ENCODE results near the gene NINJ1. TPM values are rescaled to one million over a fixed set of nuclear protein-coding genes. Genes with fewer than 3 reads are reported as not detected.

The NINJ1 gene
- polyA plus RNA-seq, 1 of the 3 experiments (the other 2 are of a cell fraction) = 31.7 TPM

GRCh38 chr9:93097511-93098201, 36.4 kb downstream of the NINJ1 start:
- no peak overlapping the region for H2AFZ ChIP-seq (ENCODE audit: low read depth)

GRCh38 chr9:93096811-93097382, 37.2 kb downstream of the NINJ1 start:
- no peak for DNase-seq
- Histone ChIP-seq H3K4me1 (ENCODE audit: control insufficient read depth in 1 of 2, insufficient read depth in 2 of 2, low read depth in 1 of 2, low read length in 1 of 2) (peaks cover 24 to 42% of the 10 kb centered on the region in 2 experiments; a peak in 3 of 4 replicates), H3K36me3 (replicated peaks in 1 of 2; ENCODE audit: control insufficient read depth in 1 of 2, insufficient read depth in 2 of 2, low read length in 1 of 2) (peaks cover 0 to 9% of the 10 kb centered on the region in 2 experiments), H2AFZ (ENCODE audit: low read depth) (no peak overlapping the region), H3F3A (replicated peaks; ENCODE audit: insufficient read depth) (peaks cover 24% of the 10 kb centered on the region), H3K4me3 (ENCODE audit: low read depth in 2 of 2, low read length in 1 of 2) (peak overlapping the region; percentile 96 to 97), H4K20me1 (ENCODE audit: insufficient read depth) (peaks cover 26% of the 10 kb centered on the region), H3K4me2 (peak overlapping the region; percentile 96), H3K9ac (peak overlapping the region; percentile 84), H3K9me3 (no peaks in the 10 kb centered on the region), H3K9me2 (no peaks in the 10 kb centered on the region), H3K27me3 (ENCODE audit: insufficient read depth) (no peaks in the 10 kb centered on the region), H3K79me2 (ENCODE audit: insufficient read depth) (peaks cover 54% of the 10 kb centered on the region), H3K27ac (ENCODE audit: low read depth in 2 of 2, low read length in 1 of 2) (peak overlapping the region; percentile 82 to 89; a peak in 2 of 4 replicates)
- no peak for TF ChIP-seq TEAD4 (IDR thresholded peaks at IDR 0.05; ENCODE audit: borderline replicate concordance, insufficient read depth)
- TF ChIP-seq SIN3A (IDR thresholded peaks at IDR 0.05; ENCODE audit: borderline replicate concordance, low read depth, low read length) = no peak
- TF ChIP-seq NFIC (IDR thresholded peaks at IDR 0.05; ENCODE audit: borderline replicate concordance) = no peak
- TF ChIP-seq EZH2phosphoT487 (IDR thresholded peaks at IDR 0.05; ENCODE audit: borderline replicate concordance, low read depth) = no peak
- no peak for TF ChIP-seq ELF1 (IDR thresholded peaks at IDR 0.05)
- TF ChIP-seq SMC3 (IDR thresholded peaks at IDR 0.05; ENCODE audit: low read depth, low read length) = no peak
- TF ChIP-seq USF1 (IDR thresholded peaks at IDR 0.05; ENCODE audit: borderline replicate concordance, low read depth) = no peak
- TF ChIP-seq ZBTB33 (IDR thresholded peaks at IDR 0.05; ENCODE audit: borderline replicate concordance, low read depth) = no peak
- no peak for TF ChIP-seq CHD2 (IDR thresholded peaks at IDR 0.05; ENCODE audit: low read length, partially characterized antibody)
- no peak for TF ChIP-seq NRF1 (IDR thresholded peaks at IDR 0.05; ENCODE audit: low read depth, low read length)
- TF ChIP-seq FOXM1 (IDR thresholded peaks at IDR 0.05; ENCODE audit: low read depth) = no peak
- no peak for TF ChIP-seq USF2 (IDR thresholded peaks at IDR 0.05; ENCODE audit: borderline replicate concordance, low read depth, low read length)
- no peak for TF ChIP-seq JUND (IDR thresholded peaks at IDR 0.05)
- TF ChIP-seq EP300 (IDR thresholded peaks at IDR 0.05; ENCODE audit: borderline replicate concordance in 1 of 2, low read depth in 1 of 2, low read length in 1 of 2) = no peak
- TF ChIP-seq GATA2 (CRISPR knock-in tag; IDR thresholded peaks at IDR 0.05) = no peak
- TF ChIP-seq CTCF (IDR thresholded peaks at IDR 0.05) = no peak
- TF ChIP-seq POLR2AphosphoS5 (IDR thresholded peaks at IDR 0.05; ENCODE audit: low read depth, low read length) = no peak
- 71% methylated on average over 3 of the region's 16 CpGs for WGBS (ENCODE audit: low lambda C conversion rate)
- ChIA-PET CTCF (interaction anchor here (1.5 to 4.1 kb wide), 3 partner anchors 10 to 93 kb away, joined by 4 to 28 read pairs (median 7); no protein-coding TSS in a partner anchor), POLR2A (no interaction called here)

More at GRCh38 chr9:93097511-93098201, 36.4 kb downstream of the NINJ1 start:
- TF ChIP-seq TEAD4 (IDR thresholded peaks at IDR 0.05; ENCODE audit: borderline replicate concordance, insufficient read depth) = no peak
- no peak for TF ChIP-seq USF1 (IDR thresholded peaks at IDR 0.05; ENCODE audit: borderline replicate concordance, low read depth)
- no peaks in the 10 kb centered on the region for H3K27me3 ChIP-seq (ENCODE audit: insufficient read depth)
- peaks cover 61% of the 10 kb centered on the region for H3K79me2 ChIP-seq (ENCODE audit: insufficient read depth)
- peaks cover 21% of the 10 kb centered on the region for H3F3A ChIP-seq (replicated peaks; ENCODE audit: insufficient read depth)
- peaks cover 0 to 12% of the 10 kb centered on the region in 2 experiments for H3K36me3 ChIP-seq (replicated peaks in 1 of 2; ENCODE audit: control insufficient read depth in 1 of 2, insufficient read depth in 2 of 2, low read length in 1 of 2)
- H3K4me1 ChIP-seq (ENCODE audit: control insufficient read depth in 1 of 2, insufficient read depth in 2 of 2, low read depth in 1 of 2, low read length in 1 of 2) = peaks cover 24 to 42% of the 10 kb centered on the region in 2 experiments; a peak in 3 of 4 replicates
- peak overlapping the region; percentile 96 to 97 for H3K4me3 ChIP-seq (ENCODE audit: low read depth in 2 of 2, low read length in 1 of 2)
- ChIA-PET POLR2A (no interaction called here), CTCF (interaction anchor here (1.1 to 4.1 kb wide), 5 partner anchors 9 to 94 kb away, joined by 3 to 28 read pairs (median 4); no protein-coding TSS in a partner anchor)
- H3K9me3 ChIP-seq = 0 out of 2 replicates have a peak, but pooled peaks cover 3% of the 10 kb centered on the region
- H3K9me2 ChIP-seq = no peaks in the 10 kb centered on the region
- peaks cover 33% of the 10 kb centered on the region for H4K20me1 ChIP-seq (ENCODE audit: insufficient read depth)
- peak overlapping the region; percentile 84 to 89 for H3K27ac ChIP-seq (ENCODE audit: low read depth in 2 of 2, low read length in 1 of 2)
- H3K4me2 ChIP-seq = peak overlapping the region; percentile 96
- H3K9ac ChIP-seq = peak overlapping the region; percentile 84
- no peak for DNase-seq
- WGBS (ENCODE audit: low lambda C conversion rate) = 68% methylated on average over 8 of the region's 11 CpGs

All from SK-N-SH (cell line).